Measurements from ENCODE around the gene GALNT12. TPM values are rescaled to one million over a fixed set of nuclear protein-coding genes. Genes with fewer than 3 reads are reported as not detected.

GALNT12 gene
- total and polyA plus RNA-seq, 8 donors: 14.6 to 24.6 (median 19.6) TPM

DNA sequence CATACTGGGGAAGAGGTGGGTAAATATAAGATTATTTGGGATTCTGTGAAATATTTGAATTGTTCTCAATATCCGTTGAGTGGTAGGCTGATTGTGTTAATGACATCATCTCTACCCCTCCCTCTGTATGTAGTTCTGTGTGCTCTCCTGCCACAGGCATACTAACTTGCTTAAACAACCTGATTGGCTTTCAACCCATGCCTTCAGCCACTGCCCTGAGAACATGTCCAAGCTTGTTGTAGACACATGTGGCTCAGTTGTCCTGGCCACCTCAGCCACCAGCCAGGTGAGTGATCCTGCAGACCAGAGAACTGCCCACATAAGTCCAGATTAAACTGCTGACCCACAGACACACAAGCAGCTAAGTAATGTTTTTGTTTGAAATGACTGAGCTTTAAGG lies 42.2 kb upstream of the GALNT12 start:
- Histone ChIP-seq H3K4me1 (no peaks in the 10 kb centered on the region), H3K27ac (no peak overlapping the region), H3K36me3 (peaks cover 0 to 47% of the 10 kb centered on the region in 2 donors), H3K27me3 (no peaks in the 10 kb centered on the region), H3K9me3 (peaks cover 0 to 5% of the 10 kb centered on the region in 2 donors), H3K4me3 (no peak overlapping the region)
- no peak for DNase-seq
- TF ChIP-seq, protein P1, sequence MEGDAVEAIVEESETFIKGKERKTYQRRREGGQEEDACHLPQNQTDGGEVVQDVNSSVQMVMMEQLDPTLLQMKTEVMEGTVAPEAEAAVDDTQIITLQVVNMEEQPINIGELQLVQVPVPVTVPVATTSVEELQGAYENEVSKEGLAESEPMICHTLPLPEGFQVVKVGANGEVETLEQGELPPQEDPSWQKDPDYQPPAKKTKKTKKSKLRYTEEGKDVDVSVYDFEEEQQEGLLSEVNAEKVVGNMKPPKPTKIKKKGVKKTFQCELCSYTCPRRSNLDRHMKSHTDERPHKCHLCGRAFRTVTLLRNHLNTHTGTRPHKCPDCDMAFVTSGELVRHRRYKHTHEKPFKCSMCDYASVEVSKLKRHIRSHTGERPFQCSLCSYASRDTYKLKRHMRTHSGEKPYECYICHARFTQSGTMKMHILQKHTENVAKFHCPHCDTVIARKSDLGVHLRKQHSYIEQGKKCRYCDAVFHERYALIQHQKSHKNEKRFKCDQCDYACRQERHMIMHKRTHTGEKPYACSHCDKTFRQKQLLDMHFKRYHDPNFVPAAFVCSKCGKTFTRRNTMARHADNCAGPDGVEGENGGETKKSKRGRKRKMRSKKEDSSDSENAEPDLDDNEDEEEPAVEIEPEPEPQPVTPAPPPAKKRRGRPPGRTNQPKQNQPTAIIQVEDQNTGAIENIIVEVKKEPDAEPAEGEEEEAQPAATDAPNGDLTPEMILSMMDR (IDR thresholded peaks at IDR 0.05): no peak
- no peak for ATAC-seq
- intact Hi-C loops (cut with DNase I): no loop called here

GRCh38 chr9:98766586-98766985 lies 40.9 kb upstream of the GALNT12 start:
- intact Hi-C loops (cut with DNase I): no loop called here
- ATAC-seq (no peak), DNase-seq (no peak)
- peaks cover 0 to 5% of the 10 kb centered on the region in 2 donors for H3K9me3 ChIP-seq
- no peaks in the 10 kb centered on the region for H3K27me3 ChIP-seq
- H3K36me3 ChIP-seq: peaks cover 0 to 60% of the 10 kb centered on the region in 2 donors
- TF ChIP-seq, protein P1 (IDR thresholded peaks at IDR 0.05): no peak
- H3K4me3 ChIP-seq: no peak overlapping the region
- no peak overlapping the region for H3K27ac ChIP-seq
- no peaks in the 10 kb centered on the region for H3K4me1 ChIP-seq

GRCh38 chr9:98767196-98767595 lies 40.3 kb upstream of the GALNT12 start:
- Histone ChIP-seq H3K9me3 (peaks cover 0 to 5% of the 10 kb centered on the region in 2 donors), H3K27me3 (no peaks in the 10 kb centered on the region), H3K4me3 (no peak overlapping the region), H3K36me3 (peaks cover 0 to 66% of the 10 kb centered on the region in 2 donors), H3K27ac (no peak overlapping the region), H3K4me1 (no peaks in the 10 kb centered on the region)
- intact Hi-C loops (cut with DNase I): no loop called here
- no peak for DNase-seq
- TF ChIP-seq, protein P1 (IDR thresholded peaks at IDR 0.05): no peak
- no peak for ATAC-seq

DNA sequence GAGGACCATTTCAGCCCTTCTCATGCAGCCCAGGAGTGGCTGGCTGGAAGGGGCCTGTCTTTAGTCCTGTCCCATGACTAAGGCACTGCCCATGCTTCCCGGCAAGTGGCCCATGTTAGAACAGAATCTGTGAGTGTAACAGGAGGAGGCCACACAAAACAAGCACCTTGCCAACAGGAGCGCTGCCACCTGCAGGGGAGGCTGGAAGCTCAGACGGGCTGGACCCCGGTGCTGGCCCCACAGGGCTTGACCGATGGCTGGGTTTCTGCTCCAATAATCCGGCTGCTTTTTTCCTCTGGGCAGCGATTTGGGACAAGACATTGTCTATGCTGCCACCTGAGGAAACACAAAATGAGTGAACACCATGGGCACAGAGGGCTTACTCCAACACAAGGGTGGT lies 39.6 kb upstream of the GALNT12 start:
- DNase-seq (no peak), ATAC-seq (no peak)
- TF ChIP-seq, protein P1 (IDR thresholded peaks at IDR 0.05): no peak
- no peak overlapping the region for H3K4me3 ChIP-seq
- H3K36me3 ChIP-seq: peaks cover 0 to 74% of the 10 kb centered on the region in 2 donors
- no peaks in the 10 kb centered on the region for H3K4me1 ChIP-seq
- intact Hi-C loops (cut with DNase I): no loop called here
- peaks cover 0 to 5% of the 10 kb centered on the region in 2 donors for H3K9me3 ChIP-seq
- no peak overlapping the region for H3K27ac ChIP-seq
- H3K27me3 ChIP-seq: no peaks in the 10 kb centered on the region

DNA sequence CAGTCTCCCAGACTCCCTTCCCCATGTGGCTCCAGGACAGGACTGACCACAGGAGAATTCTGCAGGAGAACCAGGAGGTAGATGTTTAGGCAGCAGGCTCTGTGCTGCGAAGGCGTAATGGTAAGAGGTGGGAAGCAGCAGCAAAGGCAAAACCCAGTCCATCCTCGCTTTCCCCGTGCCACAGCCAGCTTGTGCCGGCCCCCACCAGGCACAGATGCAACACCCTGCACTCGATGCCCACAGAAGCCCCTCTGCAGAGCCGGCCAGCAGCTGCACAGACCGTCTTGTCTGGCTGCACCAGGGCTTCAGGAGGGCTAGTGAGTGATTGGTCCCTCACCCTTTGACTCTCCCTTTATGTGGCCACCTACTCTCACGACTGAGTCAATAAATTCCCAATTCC lies 39.1 kb upstream of the GALNT12 start:
- intact Hi-C loops (cut with DNase I): no loop called here
- TF ChIP-seq, protein P1 (IDR thresholded peaks at IDR 0.05): no peak
- no peak overlapping the region for H3K4me3 ChIP-seq
- no peak for DNase-seq
- no peak for ATAC-seq
- no peak overlapping the region for H3K27ac ChIP-seq
- no peaks in the 10 kb centered on the region for H3K4me1 ChIP-seq
- no peaks in the 10 kb centered on the region for H3K27me3 ChIP-seq
- peaks cover 0 to 78% of the 10 kb centered on the region in 2 donors for H3K36me3 ChIP-seq
- H3K9me3 ChIP-seq: peaks cover 0 to 5% of the 10 kb centered on the region in 2 donors

All from left lung (tissue), 10 donors.